HG03196 (cell line): ENCODE results near the gene ARID1B.

ENCODE experiments used
- ATAC-seq: cut with Tn5 transposase; IDR thresholded peaks from one replicate; pipeline ENCODE4 v1.9.1; 2021; ENCODE audit not compliant: unreplicated experiment

Gene ARID1B

GRCh38 chr6:156984178-156984738, 207.1 kb downstream of the ARID1B start:
- no peak for ATAC-seq

GRCh38 chr6:156985309-156985708, 208.1 kb downstream of the ARID1B start:
- ATAC-seq: no peak

DNA sequence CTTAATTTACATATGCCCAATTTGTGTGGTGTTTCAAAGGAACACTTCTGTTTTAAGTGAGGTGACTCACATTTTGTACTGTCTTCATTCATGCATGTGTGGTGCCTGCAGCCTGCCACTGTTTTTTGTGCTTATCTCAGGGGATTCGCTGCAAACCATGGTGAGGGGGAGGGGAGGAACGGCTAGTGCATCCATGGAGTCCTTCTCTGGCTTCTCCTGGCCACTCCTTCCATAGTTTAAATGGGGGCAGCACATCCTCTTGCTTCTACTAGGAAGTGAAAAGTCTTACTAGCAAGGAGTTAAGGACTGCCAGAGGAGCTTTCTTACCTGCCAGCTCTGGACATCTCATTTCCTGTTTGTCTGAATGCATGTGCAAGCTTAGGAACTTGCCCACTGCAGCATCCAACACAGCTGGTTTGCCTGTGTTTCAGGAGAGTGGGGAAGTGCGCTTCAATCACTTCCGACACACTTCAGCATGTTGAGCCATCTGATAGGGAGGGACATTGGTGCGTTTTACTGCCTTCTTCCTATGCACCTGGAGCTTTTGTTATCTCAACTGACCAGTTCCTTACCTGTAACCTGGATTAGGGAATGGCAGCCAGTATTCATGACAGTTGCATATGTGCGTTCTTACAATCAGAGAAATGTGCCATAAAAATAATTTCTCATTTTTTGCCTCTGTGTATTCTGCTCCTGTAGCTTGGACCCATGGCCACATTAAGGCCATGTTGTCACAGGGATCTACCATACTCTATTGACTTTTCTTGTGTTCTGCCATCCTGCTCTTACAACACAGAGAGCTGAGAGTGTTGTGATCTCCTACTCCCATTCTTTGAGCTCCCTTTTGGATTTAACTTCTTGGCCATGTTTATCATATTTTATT, 211.3 kb downstream of the ARID1B start:
- ATAC-seq: peak; percentile 70

GRCh38 chr6:156989159-156989806, 212.1 kb downstream of the ARID1B start:
- ATAC-seq: no peak

DNA sequence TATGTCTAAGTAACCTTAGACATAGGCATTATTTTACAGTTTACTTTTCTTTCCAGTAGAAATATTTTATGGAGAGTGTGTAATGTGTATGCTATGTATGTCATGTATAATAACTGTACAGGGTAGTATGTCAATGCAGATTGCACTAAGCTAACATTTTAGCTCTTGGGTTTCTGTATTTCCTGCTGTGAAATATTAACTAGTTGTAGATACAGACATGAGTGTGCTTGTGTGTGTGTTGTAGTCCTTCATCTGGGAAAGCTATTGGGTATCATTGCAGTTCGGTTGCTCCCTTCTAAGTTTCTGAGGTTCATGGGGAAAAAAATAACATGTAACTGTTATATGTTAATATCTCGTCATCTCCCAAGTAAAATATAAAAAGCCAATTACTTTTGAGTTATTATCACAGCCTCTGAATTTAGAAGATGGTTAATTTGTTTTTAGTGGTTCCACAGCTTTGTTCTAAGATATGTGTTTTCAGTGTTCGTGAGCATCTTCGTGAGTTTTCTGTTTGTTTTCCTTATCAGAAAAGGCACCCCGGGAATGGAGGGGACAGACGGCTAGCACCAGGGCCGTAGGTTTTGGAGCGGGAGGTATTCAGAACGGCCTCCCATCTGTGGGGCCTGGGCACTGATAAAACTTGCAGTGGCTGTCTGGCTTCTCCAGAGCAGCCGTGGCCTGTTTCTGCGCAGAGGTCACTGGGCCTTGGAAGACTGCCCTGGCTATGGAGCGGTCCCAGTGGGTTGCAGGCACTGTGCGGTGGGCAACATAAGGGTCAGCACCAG, 215.0 kb downstream of the ARID1B start:
- no peak for ATAC-seq

- ATAC-seq: no peak
Observed at GRCh38 chr6:156993713-156994112, 216.5 kb downstream of the ARID1B start.

- no peak for ATAC-seq
Observed at GRCh38 chr6:156994215-156995076, 217.3 kb downstream of the ARID1B start.

DNA sequence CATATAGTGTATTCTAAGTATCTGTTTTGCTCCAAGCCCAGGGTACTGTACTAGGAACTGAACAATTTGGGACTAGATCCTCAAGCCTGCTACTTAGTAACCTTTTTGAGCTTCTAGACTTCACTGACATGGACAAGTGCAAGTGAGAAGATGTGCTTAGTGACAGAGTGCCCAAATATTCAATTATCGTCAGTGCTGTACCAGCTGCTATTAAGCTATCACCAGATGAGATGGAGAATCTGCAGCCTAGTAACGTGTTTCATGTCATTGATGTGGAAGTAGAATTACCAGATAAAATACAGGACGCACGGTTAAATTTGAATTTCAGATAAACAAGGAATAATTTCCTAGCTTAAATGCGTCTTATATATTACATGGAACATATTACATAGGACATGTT, 218.3 kb downstream of the ARID1B start:
- no peak for ATAC-seq

- no peak for ATAC-seq
Observed at GRCh38 chr6:156996265-156996664, 219.1 kb downstream of the ARID1B start.

DNA sequence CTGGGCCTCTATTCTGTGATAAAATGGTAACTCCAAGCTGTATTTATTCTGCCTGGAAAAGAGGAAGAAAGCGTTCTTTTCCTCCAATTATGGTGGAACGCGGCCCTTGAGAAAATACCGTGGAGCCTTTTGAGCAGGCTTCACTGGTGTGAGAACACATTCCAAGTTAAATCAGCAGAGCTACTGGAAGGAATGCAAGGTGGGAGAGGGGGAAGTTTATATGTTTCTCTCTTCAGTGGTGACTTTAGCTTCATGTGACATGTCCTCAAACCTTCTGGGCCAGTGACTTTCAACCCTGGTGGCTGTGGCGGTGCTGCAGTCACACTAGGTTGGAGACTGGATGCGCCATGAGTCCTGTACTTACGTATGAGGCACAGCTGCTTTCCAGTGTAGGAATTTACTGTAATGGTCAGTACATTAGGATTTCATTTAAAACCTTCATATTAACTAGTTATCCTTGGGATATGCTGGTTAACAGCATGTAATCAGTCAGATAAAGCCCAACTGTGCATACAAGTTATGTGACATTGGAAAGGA, 221.7 kb downstream of the ARID1B start:
- ATAC-seq: no peak

DNA sequence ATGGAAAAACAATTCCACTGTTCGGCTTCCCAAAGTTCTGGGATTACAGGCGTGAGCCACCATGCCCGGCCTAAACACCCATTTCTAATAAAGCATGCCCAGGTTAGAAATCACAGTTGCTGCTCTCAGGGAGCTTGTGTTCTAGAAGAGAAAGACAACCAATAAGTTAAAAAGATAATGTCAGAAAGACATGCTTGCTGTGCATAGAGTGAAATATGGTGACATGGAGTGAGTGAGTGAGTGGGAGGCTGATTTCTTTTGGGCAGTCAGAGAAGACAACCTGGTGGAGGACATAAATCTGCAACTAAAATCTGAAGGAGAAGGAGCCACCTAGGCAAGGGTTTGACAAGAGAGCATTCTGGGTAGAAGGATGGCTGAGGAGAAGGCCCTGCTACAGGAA, 222.6 kb downstream of the ARID1B start:
- ATAC-seq: no peak

GRCh38 chr6:157001716-157002115, 224.5 kb downstream of the ARID1B start:
- ATAC-seq: no peak

GRCh38 chr6:157002774-157003173, 225.6 kb downstream of the ARID1B start:
- no peak for ATAC-seq

- ATAC-seq: no peak
Observed at GRCh38 chr6:157005940-157006339, 228.8 kb downstream of the ARID1B start.

DNA sequence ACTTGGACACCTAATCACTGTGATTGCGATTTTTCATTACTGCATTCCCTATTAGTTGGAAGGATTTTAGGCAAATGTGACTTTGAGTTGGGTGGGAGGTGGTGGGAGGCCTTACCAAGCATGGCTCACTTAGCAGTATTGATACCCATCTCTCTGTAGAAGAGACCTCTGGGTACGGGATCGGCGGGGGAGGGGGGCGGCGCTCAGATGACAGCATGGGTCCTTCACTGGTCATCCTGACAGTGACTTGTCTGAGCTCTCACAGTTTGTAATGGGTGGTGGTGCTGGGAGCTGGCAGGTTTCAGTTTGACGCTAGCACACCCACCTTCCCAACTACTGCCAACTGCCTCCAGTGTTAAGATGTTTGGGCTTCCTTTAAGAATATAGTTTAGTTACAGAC, 231.4 kb downstream of the ARID1B start:
- no peak for ATAC-seq

- ATAC-seq: no peak
Observed at GRCh38 chr6:157012355-157012754, 235.2 kb downstream of the ARID1B start.

DNA sequence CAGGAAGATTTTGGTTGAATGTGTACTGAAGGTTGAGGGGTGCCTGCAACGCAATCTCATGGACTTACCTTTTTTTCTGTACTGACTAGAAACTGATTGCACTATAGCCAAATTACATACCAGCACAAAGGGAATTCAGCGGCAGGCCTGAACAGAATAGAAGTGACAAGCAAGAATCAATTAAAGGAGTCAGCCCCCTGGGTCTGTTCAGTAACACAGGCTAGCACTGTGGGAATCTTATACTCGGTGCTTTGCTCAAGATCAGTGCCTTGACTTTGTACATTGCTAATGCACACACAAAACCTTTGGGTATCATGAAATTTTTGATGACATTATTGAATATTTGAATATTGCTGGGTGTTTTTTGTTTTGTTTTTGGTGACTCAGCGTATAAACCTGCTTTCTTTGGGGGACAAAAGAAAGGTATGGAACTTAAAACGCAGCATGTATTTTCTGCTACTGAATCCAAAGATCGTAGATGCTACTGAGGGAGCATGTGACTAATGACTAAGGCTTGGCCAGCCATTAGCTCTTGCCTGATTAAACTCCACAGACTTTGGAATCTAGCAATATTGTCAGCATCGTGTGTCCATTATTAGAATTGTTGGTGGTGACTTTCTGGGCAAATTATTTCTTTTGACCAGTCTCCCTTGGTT, 236.6 kb downstream of the ARID1B start:
- ATAC-seq: no peak

- ATAC-seq: no peak
Observed at GRCh38 chr6:157014871-157015270, 237.7 kb downstream of the ARID1B start.

DNA sequence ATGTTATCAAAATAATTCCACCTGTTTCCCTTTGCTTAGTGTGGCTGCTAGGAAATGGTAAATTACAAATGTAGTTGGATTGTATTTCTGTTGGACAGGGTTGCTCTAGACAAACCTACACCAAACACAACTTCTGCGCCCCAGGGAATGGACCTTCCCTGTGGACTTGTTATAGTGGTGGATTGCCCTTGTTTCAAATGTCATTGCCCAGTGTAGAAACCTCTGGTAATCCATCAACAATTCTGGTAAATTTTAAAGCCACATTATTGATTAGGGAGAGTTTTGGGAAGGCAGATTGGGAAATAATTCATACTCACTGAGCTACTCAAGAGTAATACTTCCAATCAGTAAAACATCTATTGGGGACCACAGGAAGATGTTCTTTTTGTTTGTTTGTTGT, 239.8 kb downstream of the ARID1B start:
- ATAC-seq: no peak

DNA sequence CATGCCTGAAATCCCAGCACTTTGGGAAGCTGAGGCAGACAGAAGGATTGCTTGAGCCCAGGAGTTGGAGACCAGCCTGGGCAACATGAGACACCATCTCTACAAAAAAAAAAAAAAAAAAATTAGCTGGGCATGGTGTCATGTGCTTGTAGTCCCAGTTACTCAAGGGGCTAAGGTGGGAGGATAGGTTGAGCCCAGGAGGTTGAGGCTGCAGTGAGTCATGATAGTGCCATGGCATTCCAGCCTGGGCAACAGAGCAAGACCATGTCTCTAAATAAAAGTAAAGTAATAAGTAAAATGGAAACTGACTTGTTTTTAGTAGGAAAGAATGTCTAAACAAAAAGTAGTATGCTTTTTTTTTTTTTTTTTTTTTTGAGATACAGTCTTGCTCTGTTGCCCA, 240.7 kb downstream of the ARID1B start:
- no peak for ATAC-seq
